Trophoblast cell (in vitro differentiated cells and primary cell): ENCODE measurements around the gene SVBP.
A peak's percentile ranks its signal among the peaks of the same experiment; 100 is the strongest.

Source experiments
- DNase-seq, 2 donors: peaks; one replicate each; pipeline ENCODE4 v3.0.0-alpha.2; 2016
- H2AFZ ChIP-seq: 2 replicates; pipeline ENCODE4 v1.6.1; 2013; ENCODE audit warnings: low read length, moderate library complexity, mild to moderate bottlenecking; ENCODE audit not compliant: insufficient read depth, poor library complexity
- H2AK5ac ChIP-seq: 2 replicates; pipeline ENCODE4 v1.6.1; 2013; ENCODE audit warnings: mild to moderate bottlenecking, low read length
- H2BK120ac ChIP-seq: 2 replicates; pipeline ENCODE4 v1.6.1; 2013; ENCODE audit warnings: low read length, mild to moderate bottlenecking, moderate library complexity; ENCODE audit not compliant: insufficient read depth, poor library complexity
- H2BK12ac ChIP-seq: 2 replicates; pipeline ENCODE4 v1.6.1; 2013; ENCODE audit warnings: mild to moderate bottlenecking, low read length, moderate library complexity
- H2BK5ac ChIP-seq: 2 replicates; pipeline ENCODE4 v1.6.1; 2013; ENCODE audit warnings: low read length, low read depth, moderate library complexity, mild to moderate bottlenecking; ENCODE audit not compliant: poor library complexity
- H3K14ac ChIP-seq: 2 replicates; pipeline ENCODE4 v1.6.1; 2013; ENCODE audit warnings: mild to moderate bottlenecking, low read length
- H3K18ac ChIP-seq: 2 replicates; pipeline ENCODE4 v1.6.1; 2013; ENCODE audit warnings: mild to moderate bottlenecking, low read length
- H3K23ac ChIP-seq: 2 replicates; pipeline ENCODE4 v1.6.1; 2013; ENCODE audit warnings: low read length
- H3K27ac ChIP-seq: 2 replicates; pipeline ENCODE4 v1.5.1; 2013; ENCODE audit warnings: low read depth, mild to moderate bottlenecking, inconsistent platforms, low read length, moderate library complexity
- H3K27me3 ChIP-seq: 2 replicates; pipeline ENCODE4 v1.6.1; 2013; ENCODE audit warnings: inconsistent platforms, mild to moderate bottlenecking, low read length, moderate library complexity; ENCODE audit not compliant: insufficient read depth
- H3K36me3 ChIP-seq, 2 experiments: 1 replicate in 1 of 2; 2 replicates in 1 of 2; pipeline ENCODE4 v1.6.1; 2013; ENCODE audit warnings: low read length in 2 of 2, mild to moderate bottlenecking in 2 of 2, moderate library complexity in 1 of 2; ENCODE audit not compliant: insufficient read depth in 2 of 2, control insufficient read depth in 1 of 2
- H3K4ac ChIP-seq: 2 replicates; pipeline ENCODE4 v1.6.1; 2013; ENCODE audit warnings: low read depth, mild to moderate bottlenecking, low read length, moderate library complexity
- H3K4me1 ChIP-seq, 2 experiments: 1 replicate in 1 of 2; 2 replicates in 1 of 2; pipeline ENCODE4 v1.6.1; 2013; ENCODE audit warnings: low read length in 2 of 2, mild to moderate bottlenecking in 2 of 2, moderate library complexity in 1 of 2; ENCODE audit not compliant: insufficient read depth in 2 of 2, control insufficient read depth in 1 of 2
- H3K4me2 ChIP-seq: 2 replicates; pipeline ENCODE4 v1.6.1; 2013; ENCODE audit warnings: inconsistent platforms, mild to moderate bottlenecking, low read length, moderate library complexity
- H3K4me3 ChIP-seq: 2 replicates; pipeline ENCODE4 v1.5.1; 2013; ENCODE audit warnings: mild to moderate bottlenecking, low read depth, low read length, inconsistent platforms
- H3K79me1 ChIP-seq: one replicate; pipeline ENCODE4 v1.6.1; 2013; ENCODE audit warnings: low read length
- H3K79me2 ChIP-seq: 2 replicates; pipeline ENCODE4 v1.6.1; 2013; ENCODE audit warnings: low read length, mild to moderate bottlenecking; ENCODE audit not compliant: control insufficient read depth, insufficient read depth, poor library complexity
- H3K9ac ChIP-seq: 2 replicates; pipeline ENCODE4 v1.6.1; 2013; ENCODE audit warnings: mild to moderate bottlenecking, low read length
- H3K9me3 ChIP-seq: 2 replicates; pipeline ENCODE4 v1.6.1; 2013; ENCODE audit warnings: low read depth, mild to moderate bottlenecking, control low read depth, inconsistent platforms, low read length; ENCODE audit not compliant: insufficient read depth
- H4K12ac ChIP-seq: 2 replicates; pipeline ENCODE4 v1.6.1; 2013; ENCODE audit warnings: low read depth, mild to moderate bottlenecking, low read length, moderate library complexity
- H4K8ac ChIP-seq: 2 replicates; pipeline ENCODE4 v1.6.1; 2013; ENCODE audit warnings: low read depth, mild to moderate bottlenecking, low read length, moderate library complexity
- H4K91ac ChIP-seq: one replicate; pipeline ENCODE4 v1.6.1; 2013; ENCODE audit warnings: low read depth, mild to moderate bottlenecking, low read length, moderate library complexity
- WGBS: extraction: QIAGEN DNeasy Blood & Tissue Kit; methylation state at CpG from one replicate; pipeline ENCODE4 v1.1.7; 2013; ENCODE audit warnings: missing lambda C conversion rate; ENCODE audit not compliant: insufficient read length, insufficient coverage; ENCODE audit errors: extremely low coverage; 5-methylcytosine and 5-hydroxymethylcytosine counted together

Gene SVBP

GRCh38 chr1:42847721-42848460, 30.7 kb upstream of the SVBP start:
- Histone ChIP-seq H3K27ac (no peak overlapping the region), H3K36me3 (peaks cover 9 to 17% of the 10 kb centered on the region in 2 experiments), H3K4me1 (peaks cover 6 to 8% of the 10 kb centered on the region in 2 experiments), H3K27me3 (no peaks in the 10 kb centered on the region), H4K8ac (no peak overlapping the region), H3K79me1 (peaks cover 5% of the 10 kb centered on the region), H2BK120ac (no peak overlapping the region), H3K18ac (no peak overlapping the region), H3K4ac (no peak overlapping the region), H2AK5ac (no peak overlapping the region), H3K9ac (no peak overlapping the region), H2BK12ac (no peak overlapping the region), H2BK5ac (no peak overlapping the region), H3K4me2 (no peak overlapping the region), H2AFZ (no peak overlapping the region), H3K4me3 (no peak overlapping the region), H3K14ac (no peak overlapping the region), H3K79me2 (peaks cover 7% of the 10 kb centered on the region), H4K91ac (no peak overlapping the region), H4K12ac (no peak overlapping the region), H3K9me3 (peaks cover 5% of the 10 kb centered on the region), H3K23ac (no peak overlapping the region)
- no peak for DNase-seq
- WGBS: no CpG with 5 or more reads among the region's 6 CpGs

- WGBS: no CpG with 5 or more reads among the region's 6 CpGs
- peaks cover 7% of the 10 kb centered on the region for H3K79me2 ChIP-seq
- H3K4ac ChIP-seq: peak overlapping the region; percentile 77
- H3K4me2 ChIP-seq: peak overlapping the region; percentile 76
- H2BK5ac ChIP-seq: no peak overlapping the region
- peak overlapping the region; percentile 65 for H3K18ac ChIP-seq
- peak overlapping the region; percentile 84 for H3K14ac ChIP-seq
- no peak overlapping the region for H3K27ac ChIP-seq
- peaks cover 5% of the 10 kb centered on the region for H3K9me3 ChIP-seq
- H3K23ac ChIP-seq: no peak overlapping the region
- H3K4me3 ChIP-seq: peak overlapping the region; percentile 88
- no peak overlapping the region for H2BK120ac ChIP-seq
- H2AFZ ChIP-seq: peak overlapping the region; percentile 89
- H4K8ac ChIP-seq: peak overlapping the region; percentile 94
- H3K36me3 ChIP-seq: peaks cover 9 to 20% of the 10 kb centered on the region in 2 experiments
- H4K91ac ChIP-seq: peak overlapping the region; percentile 67
- H2BK12ac ChIP-seq: no peak overlapping the region
- peak overlapping the region; percentile 35 for H2AK5ac ChIP-seq
- no peak overlapping the region for H3K9ac ChIP-seq
- no peaks in the 10 kb centered on the region for H3K27me3 ChIP-seq
- peaks cover 5% of the 10 kb centered on the region for H3K79me1 ChIP-seq
- H3K4me1 ChIP-seq: peaks cover 6 to 8% of the 10 kb centered on the region in 2 experiments
- no peak for DNase-seq
- peak overlapping the region; percentile 64 for H4K12ac ChIP-seq
Observed at GRCh38 chr1:42847111-42847595, 30.0 kb upstream of the SVBP start.

GRCh38 chr1:42846257-42847110, 29.3 kb upstream of the SVBP start, which contains the start of gene ZNF691:
Gene ZNF691 (plus strand): TSS chr1:42846613. CDS start chr1:42849659, 3,046 bp downstream.
- Histone ChIP-seq H4K8ac (peak within 1 kb of the TSS; percentile 94), H2BK12ac (no peak within 1 kb of the TSS), H3K79me2 (peaks cover 7% of the 10 kb centered on the region), H3K23ac (no peak within 1 kb of the TSS), H2BK120ac (peak within 1 kb of the TSS; percentile 31), H3K36me3 (peaks cover 7 to 13% of the 10 kb centered on the region in 2 experiments), H3K27ac (no peak within 1 kb of the TSS), H3K9ac (peak within 1 kb of the TSS; percentile 82), H3K4ac (peak within 1 kb of the TSS; percentile 77), H4K91ac (peak within 1 kb of the TSS; percentile 67), H2AFZ (peak within 1 kb of the TSS; percentile 89), H3K27me3 (no peaks in the 10 kb centered on the region), H3K18ac (peak within 1 kb of the TSS; percentile 65), H2AK5ac (peak within 1 kb of the TSS; percentile 35), H3K4me3 (peak within 1 kb of the TSS; percentile 88), H3K4me2 (peak within 1 kb of the TSS; percentile 82), H3K79me1 (peaks cover 5% of the 10 kb centered on the region), H3K9me3 (peaks cover 3% of the 10 kb centered on the region), H3K14ac (peak within 1 kb of the TSS; percentile 84), H2BK5ac (peak within 1 kb of the TSS; percentile 12), H3K4me1 (peaks cover 6 to 8% of the 10 kb centered on the region in 2 experiments), H4K12ac (peak within 1 kb of the TSS; percentile 64)
- peak; percentile 94 to 98 for DNase-seq
- no CpG with 5 or more reads among the region's 50 CpGs for WGBS

- Histone ChIP-seq H3K23ac (no peak overlapping the region), H3K9ac (peak overlapping the region; percentile 11), H3K4me3 (peak overlapping the region; percentile 64), H2AFZ (peak overlapping the region; percentile 82), H3K79me1 (peaks cover 5% of the 10 kb centered on the region), H3K14ac (peak overlapping the region; percentile 54), H3K9me3 (no peaks in the 10 kb centered on the region), H3K18ac (no peak overlapping the region), H3K4me2 (peak overlapping the region; percentile 82), H2BK5ac (no peak overlapping the region), H3K27ac (no peak overlapping the region), H4K91ac (no peak overlapping the region), H3K36me3 (peaks cover 1 to 7% of the 10 kb centered on the region in 2 experiments), H2BK120ac (no peak overlapping the region), H2AK5ac (no peak overlapping the region), H3K27me3 (no peaks in the 10 kb centered on the region), H3K79me2 (peaks cover 7% of the 10 kb centered on the region), H3K4ac (no peak overlapping the region), H4K8ac (peak overlapping the region; percentile 87), H4K12ac (peak overlapping the region; percentile 39), H2BK12ac (no peak overlapping the region), H3K4me1 (peaks cover 6 to 8% of the 10 kb centered on the region in 2 experiments)
- no peak for DNase-seq
- no CpG with 5 or more reads among the region's 10 CpGs for WGBS
Observed at GRCh38 chr1:42845866-42846256, 28.7 kb upstream of the SVBP start.
